ENCODE data around the gene CDK8.

GRCh38 chr13:26382835-26383234 lies 128.9 kb downstream of the CDK8 start:
- TF ChIP-seq, protein P1, sequence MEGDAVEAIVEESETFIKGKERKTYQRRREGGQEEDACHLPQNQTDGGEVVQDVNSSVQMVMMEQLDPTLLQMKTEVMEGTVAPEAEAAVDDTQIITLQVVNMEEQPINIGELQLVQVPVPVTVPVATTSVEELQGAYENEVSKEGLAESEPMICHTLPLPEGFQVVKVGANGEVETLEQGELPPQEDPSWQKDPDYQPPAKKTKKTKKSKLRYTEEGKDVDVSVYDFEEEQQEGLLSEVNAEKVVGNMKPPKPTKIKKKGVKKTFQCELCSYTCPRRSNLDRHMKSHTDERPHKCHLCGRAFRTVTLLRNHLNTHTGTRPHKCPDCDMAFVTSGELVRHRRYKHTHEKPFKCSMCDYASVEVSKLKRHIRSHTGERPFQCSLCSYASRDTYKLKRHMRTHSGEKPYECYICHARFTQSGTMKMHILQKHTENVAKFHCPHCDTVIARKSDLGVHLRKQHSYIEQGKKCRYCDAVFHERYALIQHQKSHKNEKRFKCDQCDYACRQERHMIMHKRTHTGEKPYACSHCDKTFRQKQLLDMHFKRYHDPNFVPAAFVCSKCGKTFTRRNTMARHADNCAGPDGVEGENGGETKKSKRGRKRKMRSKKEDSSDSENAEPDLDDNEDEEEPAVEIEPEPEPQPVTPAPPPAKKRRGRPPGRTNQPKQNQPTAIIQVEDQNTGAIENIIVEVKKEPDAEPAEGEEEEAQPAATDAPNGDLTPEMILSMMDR (IDR thresholded peaks at IDR 0.05), result no peak
- no peak for TF ChIP-seq RAD21 (conservative IDR thresholded peaks at IDR 0.05 in 1 of 2, IDR thresholded peaks at IDR 0.05 in 1 of 2)
- TF ChIP-seq SMC3 (IDR thresholded peaks at IDR 0.05), result no peak
- no peak for TF ChIP-seq REST (IDR thresholded peaks at IDR 0.05)
- no peak for TF ChIP-seq FOSL2 (IDR thresholded peaks at IDR 0.05)
- no peak for TF ChIP-seq FOSL2 (CRISPR knock-in tag; IDR thresholded peaks at IDR 0.05)
- no peak for TF ChIP-seq CHD4 (IDR thresholded peaks at IDR 0.05; ENCODE audit: borderline replicate concordance)
- TF ChIP-seq NR3C1 (IDR thresholded peaks at IDR 0.05), result no peak
- TF ChIP-seq CHD2 (IDR thresholded peaks at IDR 0.05; ENCODE audit: low read length, partially characterized antibody), result no peak
- no peak for TF ChIP-seq MYC (IDR thresholded peaks at IDR 0.05; ENCODE audit: borderline replicate concordance, low read length)
- TF ChIP-seq, protein P2, sequence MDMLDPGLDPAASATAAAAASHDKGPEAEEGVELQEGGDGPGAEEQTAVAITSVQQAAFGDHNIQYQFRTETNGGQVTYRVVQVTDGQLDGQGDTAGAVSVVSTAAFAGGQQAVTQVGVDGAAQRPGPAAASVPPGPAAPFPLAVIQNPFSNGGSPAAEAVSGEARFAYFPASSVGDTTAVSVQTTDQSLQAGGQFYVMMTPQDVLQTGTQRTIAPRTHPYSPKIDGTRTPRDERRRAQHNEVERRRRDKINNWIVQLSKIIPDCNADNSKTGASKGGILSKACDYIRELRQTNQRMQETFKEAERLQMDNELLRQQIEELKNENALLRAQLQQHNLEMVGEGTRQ (IDR thresholded peaks at IDR 0.05), result no peak
- TF ChIP-seq NPAS2 (CRISPR knock-in tag; IDR thresholded peaks at IDR 0.05; ENCODE audit: borderline replicate concordance), result no peak
- no peak for TF ChIP-seq EHMT2 (IDR thresholded peaks at IDR 0.05; ENCODE audit: low read depth)
